ENCODE measurements around the gene PCTP.
A peak's percentile ranks its signal among the peaks of the same experiment; 100 is the strongest.

PCTP gene

GRCh38 chr17:55750750-55751657 lies at the start of gene PCTP:
Gene PCTP, plus strand, starts transcription at chr17:55751051. Its CDS starts 53 bp downstream, at chr17:55751104.
- DNase-seq (ENCODE audit: low read depth in 2 of 2) = peak; percentile 69 to 85

- no peak for DNase-seq (ENCODE audit: low read depth in 2 of 2)
Measured at GRCh38 chr17:55702150-55702549, 48.7 kb upstream of the PCTP start.

- no peak for DNase-seq (ENCODE audit: low read depth in 2 of 2)
Measured at GRCh38 chr17:55704401-55704800, 46.5 kb upstream of the PCTP start.

GRCh38 chr17:55705847-55706246 lies 45.0 kb upstream of the PCTP start:
- DNase-seq (ENCODE audit: low read depth in 2 of 2) = no peak

- no peak for DNase-seq (ENCODE audit: low read depth in 2 of 2)
Measured at GRCh38 chr17:55706808-55707773, 43.8 kb upstream of the PCTP start.

- no peak for DNase-seq (ENCODE audit: low read depth in 2 of 2)
Measured at GRCh38 chr17:55708175-55708974, 42.5 kb upstream of the PCTP start.

GRCh38 chr17:55709440-55709839 lies 41.4 kb upstream of the PCTP start:
- DNase-seq (ENCODE audit: low read depth in 2 of 2) = no peak

- no peak for DNase-seq (ENCODE audit: low read depth in 2 of 2)
Measured at GRCh38 chr17:55709984-55710383, 40.9 kb upstream of the PCTP start.

GRCh38 chr17:55710410-55710809 lies 40.4 kb upstream of the PCTP start:
- DNase-seq (ENCODE audit: low read depth in 2 of 2) = no peak

- no peak for DNase-seq (ENCODE audit: low read depth in 2 of 2)
Measured at GRCh38 chr17:55710829-55711496, 39.9 kb upstream of the PCTP start.

GRCh38 chr17:55717432-55717831 lies 33.4 kb upstream of the PCTP start:
- no peak for DNase-seq (ENCODE audit: low read depth in 2 of 2)

- DNase-seq (ENCODE audit: low read depth in 2 of 2) = peak; percentile 26 to 49
Measured at GRCh38 chr17:55717898-55718735, 32.7 kb upstream of the PCTP start.

GRCh38 chr17:55720919-55721836 lies 29.7 kb upstream of the PCTP start:
- no peak for DNase-seq (ENCODE audit: low read depth in 2 of 2)

GRCh38 chr17:55722016-55722736 lies 28.7 kb upstream of the PCTP start:
- DNase-seq (ENCODE audit: low read depth in 2 of 2) = no peak

- no peak for DNase-seq (ENCODE audit: low read depth in 2 of 2)
Measured at GRCh38 chr17:55722742-55723487, 27.9 kb upstream of the PCTP start, which contains the start of gene TMEM100. Gene TMEM100, minus strand, starts transcription at chr17:55722864. Its CDS starts 1,794 bp downstream, at chr17:55721070.

GRCh38 chr17:55723488-55723848 lies 27.4 kb upstream of the PCTP start:
- no peak for DNase-seq (ENCODE audit: low read depth in 2 of 2)

GRCh38 chr17:55726440-55726839 lies 24.4 kb upstream of the PCTP start:
- no peak for DNase-seq (ENCODE audit: low read depth in 2 of 2)

- DNase-seq (ENCODE audit: low read depth in 2 of 2) = no peak
Measured at GRCh38 chr17:55727275-55727674, 23.6 kb upstream of the PCTP start.
